SU-DHL-6 (cell line): ENCODE data around the gene MSL3B.

Source experiments
- EZH2phosphoT487 ChIP-seq: fragments of 200-600 bp; sonication (generic), shearing (Covaris generic); conservative IDR thresholded peaks from 2 replicates; pipeline ENCODE4 v1.6.1; 2018; ENCODE audit warnings: mild to moderate bottlenecking, antibody characterized with exemption, low read length, moderate library complexity, mixed read lengths
- TF ChIP-seq, protein P1 (sequence below): fragments of 200-600 bp; sonication (generic); IDR thresholded peaks from one replicate; pipeline ENCODE4 v1.5.1; 2017; ENCODE audit warnings: antibody characterized with exemption, mild to moderate bottlenecking, low read length, moderate library complexity; ENCODE audit not compliant: insufficient read depth, poor library complexity, severe bottlenecking

DNA sequence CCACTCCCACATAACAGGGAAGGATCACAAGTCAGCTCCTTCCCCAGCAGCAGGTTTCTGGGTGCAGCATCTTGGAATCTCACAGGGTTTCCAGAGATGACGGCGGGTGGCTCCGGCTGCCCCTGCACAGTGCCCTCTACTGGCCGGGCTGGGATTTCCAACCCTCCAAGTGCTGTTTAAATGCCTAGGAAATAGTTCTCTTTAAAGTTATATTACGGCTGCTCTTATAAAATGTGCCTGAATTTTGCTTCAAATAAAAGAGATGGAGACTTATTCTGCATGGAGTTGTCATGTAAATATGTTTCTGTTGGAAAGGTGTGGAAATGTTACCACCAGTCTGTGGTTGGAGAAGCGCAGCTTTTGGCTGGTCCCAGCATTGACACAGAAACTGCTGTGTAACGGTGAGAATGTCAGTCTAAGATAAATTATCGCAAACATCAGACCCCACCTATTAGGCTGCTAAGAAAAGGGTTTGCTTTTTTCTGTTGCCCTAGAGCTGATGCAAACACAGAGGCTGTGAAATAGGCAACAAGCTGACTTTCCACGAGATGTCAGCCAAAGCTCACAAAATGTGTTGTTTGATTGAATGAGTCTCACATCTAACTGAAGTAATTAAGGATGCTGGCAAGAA lies 10.6 kb downstream of the MSL3B start:
- TF ChIP-seq, protein P1, sequence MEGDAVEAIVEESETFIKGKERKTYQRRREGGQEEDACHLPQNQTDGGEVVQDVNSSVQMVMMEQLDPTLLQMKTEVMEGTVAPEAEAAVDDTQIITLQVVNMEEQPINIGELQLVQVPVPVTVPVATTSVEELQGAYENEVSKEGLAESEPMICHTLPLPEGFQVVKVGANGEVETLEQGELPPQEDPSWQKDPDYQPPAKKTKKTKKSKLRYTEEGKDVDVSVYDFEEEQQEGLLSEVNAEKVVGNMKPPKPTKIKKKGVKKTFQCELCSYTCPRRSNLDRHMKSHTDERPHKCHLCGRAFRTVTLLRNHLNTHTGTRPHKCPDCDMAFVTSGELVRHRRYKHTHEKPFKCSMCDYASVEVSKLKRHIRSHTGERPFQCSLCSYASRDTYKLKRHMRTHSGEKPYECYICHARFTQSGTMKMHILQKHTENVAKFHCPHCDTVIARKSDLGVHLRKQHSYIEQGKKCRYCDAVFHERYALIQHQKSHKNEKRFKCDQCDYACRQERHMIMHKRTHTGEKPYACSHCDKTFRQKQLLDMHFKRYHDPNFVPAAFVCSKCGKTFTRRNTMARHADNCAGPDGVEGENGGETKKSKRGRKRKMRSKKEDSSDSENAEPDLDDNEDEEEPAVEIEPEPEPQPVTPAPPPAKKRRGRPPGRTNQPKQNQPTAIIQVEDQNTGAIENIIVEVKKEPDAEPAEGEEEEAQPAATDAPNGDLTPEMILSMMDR = peak; percentile 91
- no peak for TF ChIP-seq EZH2phosphoT487
